ENCODE results near the gene SYCP2. TPM values are rescaled to one million over a fixed set of nuclear protein-coding genes. Genes with fewer than 3 reads are reported as not detected.

The SYCP2 gene
- total RNA-seq, 1 donor from 2014 or later, result 0.88 TPM

- no peaks in the 10 kb centered on the region for H3K9me3 Mint-ChIP-seq
- peak overlapping the region; percentile 98 for H3K4me3 Mint-ChIP-seq
- Histone ChIP-seq H3K27me3 (peaks cover 42% of the 10 kb centered on the region), H3K79me2 (ENCODE audit: low read depth) (no peaks in the 10 kb centered on the region), H3K27ac (peak overlapping the region; percentile 13), H3K4me1 (peaks cover 14% of the 10 kb centered on the region), H3K9me3 (ENCODE audit: low read depth) (no peaks in the 10 kb centered on the region), H3F3A (ENCODE audit: low read depth) (peaks cover 17% of the 10 kb centered on the region), H3K4me2 (peak overlapping the region; percentile 71), H2AFZ (replicated peaks) (peak overlapping the region; percentile 69), H3K9ac (no peak overlapping the region), H3K36me3 (no peaks in the 10 kb centered on the region), H4K20me1 (ENCODE audit: low read depth) (no peaks in the 10 kb centered on the region), H3K4me3 (peak overlapping the region; percentile 50)
- H3K36me3 Mint-ChIP-seq, result peaks cover 11% of the 10 kb centered on the region
- peak; percentile 54 for DNase-seq (ENCODE audit: low spot score)
- H3K4me1 Mint-ChIP-seq, result peaks cover 44% of the 10 kb centered on the region
- no peaks in the 10 kb centered on the region for H3K27me3 Mint-ChIP-seq (ENCODE audit: insufficient read depth, low read depth)
- TF ChIP-seq EZH2 (IDR thresholded peaks at IDR 0.05) (no peak), EZH2phosphoT487 (IDR thresholded peaks at IDR 0.05) (no peak), CTCF (IDR thresholded peaks at IDR 0.05) (no peak)
- peak overlapping the region; percentile 95 for H3K27ac Mint-ChIP-seq
Measured at GRCh38 chr20:59940956-59941294, 7.5 kb upstream of the SYCP2 start.

GRCh38 chr20:59940129-59940955 lies 6.9 kb upstream of the SYCP2 start, which contains the start of the genes FAM217B and PPP1R3D:
Gene FAM217B (plus strand): TSS chr20:59940389. CDS start chr20:59943944, 3,555 bp downstream.
Gene PPP1R3D (minus strand): TSS chr20:59940305. CDS start chr20:59939931, 374 bp downstream.
- Histone ChIP-seq H3F3A (ENCODE audit: low read depth) (peaks cover 17% of the 10 kb centered on the region), H3K27me3 (peaks cover 48% of the 10 kb centered on the region), H3K27ac (peak within 1 kb of the TSS; percentile 13), H2AFZ (replicated peaks) (peak within 1 kb of the TSS; percentile 69), H3K4me1 (peaks cover 9% of the 10 kb centered on the region), H3K9me3 (ENCODE audit: low read depth) (no peaks in the 10 kb centered on the region), H3K4me3 (peak within 1 kb of the TSS; percentile 50), H3K4me2 (peak within 1 kb of the TSS; percentile 71), H4K20me1 (ENCODE audit: low read depth) (no peaks in the 10 kb centered on the region), H3K36me3 (no peaks in the 10 kb centered on the region), H3K79me2 (ENCODE audit: low read depth) (no peaks in the 10 kb centered on the region), H3K9ac (no peak within 1 kb of the TSS)
- peak within 1 kb of the TSS; percentile 95 for H3K27ac Mint-ChIP-seq
- DNase-seq (ENCODE audit: low spot score), result peak; percentile 91
- no peaks in the 10 kb centered on the region for H3K27me3 Mint-ChIP-seq (ENCODE audit: insufficient read depth, low read depth)
- H3K36me3 Mint-ChIP-seq, result peaks cover 11% of the 10 kb centered on the region
- H3K4me1 Mint-ChIP-seq, result peaks cover 38% of the 10 kb centered on the region
- H3K9me3 Mint-ChIP-seq, result no peaks in the 10 kb centered on the region
- peak within 1 kb of the TSS; percentile 98 for H3K4me3 Mint-ChIP-seq
- TF ChIP-seq CTCF (IDR thresholded peaks at IDR 0.05) (peak; percentile 18), EZH2 (IDR thresholded peaks at IDR 0.05) (no peak), EZH2phosphoT487 (IDR thresholded peaks at IDR 0.05) (peak; percentile 37)

- no peaks in the 10 kb centered on the region for H3K27me3 Mint-ChIP-seq (ENCODE audit: insufficient read depth, low read depth)
- Histone ChIP-seq H3K4me1 (peaks cover 9% of the 10 kb centered on the region), H3F3A (ENCODE audit: low read depth) (peaks cover 17% of the 10 kb centered on the region), H3K27me3 (peaks cover 53% of the 10 kb centered on the region), H4K20me1 (ENCODE audit: low read depth) (no peaks in the 10 kb centered on the region), H3K27ac (no peak overlapping the region), H3K79me2 (ENCODE audit: low read depth) (no peaks in the 10 kb centered on the region), H2AFZ (replicated peaks) (peak overlapping the region; percentile 54), H3K4me2 (peak overlapping the region; percentile 71), H3K4me3 (peak overlapping the region; percentile 50), H3K9me3 (ENCODE audit: low read depth) (no peaks in the 10 kb centered on the region), H3K9ac (no peak overlapping the region), H3K36me3 (no peaks in the 10 kb centered on the region)
- H3K4me3 Mint-ChIP-seq, result peak overlapping the region; percentile 95
- H3K4me1 Mint-ChIP-seq, result peaks cover 36% of the 10 kb centered on the region
- no peak for TF ChIP-seq EZH2phosphoT487 (IDR thresholded peaks at IDR 0.05)
- TF ChIP-seq EZH2 (IDR thresholded peaks at IDR 0.05), result peak; percentile 74
- no peaks in the 10 kb centered on the region for H3K9me3 Mint-ChIP-seq
- H3K27ac Mint-ChIP-seq, result no peak overlapping the region
- no peak for DNase-seq (ENCODE audit: low spot score)
- H3K36me3 Mint-ChIP-seq, result peaks cover 11% of the 10 kb centered on the region
Measured at GRCh38 chr20:59939879-59940128, 6.4 kb upstream of the SYCP2 start.

All from neural progenitor cell (in vitro differentiated cells).